ENCODE measurements around the gene SLC15A2.

- no peak for TF ChIP-seq POLR2A (IDR thresholded peaks at IDR 0.05; ENCODE audit: low read depth, low read length)
- TF ChIP-seq POLR2AphosphoS5 (IDR thresholded peaks at IDR 0.05; ENCODE audit: low read depth, low read length), result no peak
- no peak for TF ChIP-seq TAF1 (IDR thresholded peaks at IDR 0.05; ENCODE audit: borderline replicate concordance, low read depth, low read length)
These were observed 49.2 kb downstream of the SLC15A2 start for GRCh38 chr3:121943431-121943830.
